ENCODE measurements around the gene HLA-DQA2.
"Not testable (repeated sequence)": the region's sequence is repeated elsewhere in the genome, so short reads cannot be mapped to it uniquely, and the experiment has no call there.

Gene HLA-DQA2

GRCh38 chr6:32782923-32783322 lies 41.7 kb downstream of the HLA-DQA2 start:
- H3K9me3 ChIP-seq (ENCODE audit: control insufficient read depth, insufficient read depth, low read depth, low read length); POLR2A ChIA-PET; H3K27ac ChIP-seq (ENCODE audit: extremely low read depth, low read depth, low read length); H3K36me3 ChIP-seq (ENCODE audit: control insufficient read depth in 2 of 2, insufficient read depth in 1 of 2, low read length in 2 of 2); H3K4me3 ChIP-seq (ENCODE audit: low read depth, low read length); H3K4me1 ChIP-seq (ENCODE audit: control insufficient read depth, insufficient read depth, low read length): not testable (repeated sequence)
- peak; percentile 83 for TF ChIP-seq SETDB1 (IDR thresholded peaks at IDR 0.05; ENCODE audit: insufficient read length, low read length)
- peak; percentile 80 for TF ChIP-seq ZNF529 (tag by site-specific recombination; IDR thresholded peaks at IDR 0.05; ENCODE audit: insufficient replicate concordance)
- 0 out of 2 replicates have a peak, but pooled peaks have one; percentile 27 for TF ChIP-seq ZNF558 (tag by site-specific recombination; IDR thresholded peaks at IDR 0.05)
- CTCF ChIA-PET = interaction anchor here (0.6 to 11.3 kb wide), 4 partner anchors 9 to 367 kb away, joined by 3 to 179 read pairs (median 6); no protein-coding TSS in a partner anchor

- TF ChIP-seq ZNF501 (tag by site-specific recombination; IDR thresholded peaks at IDR 0.05) (no peak), ZNF394 (tag by site-specific recombination; IDR thresholded peaks at IDR 0.05; ENCODE audit: borderline replicate concordance) (0 out of 2 replicates have a peak, but pooled peaks have one; percentile 27), ZNF585B (tag by site-specific recombination; IDR thresholded peaks at IDR 0.05) (no peak), ZNF660 (tag by site-specific recombination; IDR thresholded peaks at IDR 0.05) (peak; percentile 44; the same call in 1 of the 2 replicates), ZNF280C (tag by site-specific recombination; IDR thresholded peaks at IDR 0.05) (no peak), TRIM28 (IDR thresholded peaks at IDR 0.05; ENCODE audit: borderline replicate concordance, low read length) (peak; percentile 69; the same call in 1 of the 2 replicates), ZNF654 (tag by site-specific recombination; IDR thresholded peaks at IDR 0.05; ENCODE audit: low read depth) (peak; percentile 95), ZBTB48 (tag by site-specific recombination; IDR thresholded peaks at IDR 0.05) (peak; percentile 99), PRDM1 (tag by site-specific recombination; IDR thresholded peaks at IDR 0.05) (0 out of 2 replicates have a peak, but pooled peaks have one; percentile 21), ZNF561 (tag by site-specific recombination; IDR thresholded peaks at IDR 0.05; ENCODE audit: borderline replicate concordance) (0 out of 2 replicates have a peak, but pooled peaks have one; percentile 32), ZSCAN30 (tag by site-specific recombination; IDR thresholded peaks at IDR 0.05) (0 out of 2 replicates have a peak, but pooled peaks have one; percentile 17)
- TF ChIP-seq, protein P1, sequence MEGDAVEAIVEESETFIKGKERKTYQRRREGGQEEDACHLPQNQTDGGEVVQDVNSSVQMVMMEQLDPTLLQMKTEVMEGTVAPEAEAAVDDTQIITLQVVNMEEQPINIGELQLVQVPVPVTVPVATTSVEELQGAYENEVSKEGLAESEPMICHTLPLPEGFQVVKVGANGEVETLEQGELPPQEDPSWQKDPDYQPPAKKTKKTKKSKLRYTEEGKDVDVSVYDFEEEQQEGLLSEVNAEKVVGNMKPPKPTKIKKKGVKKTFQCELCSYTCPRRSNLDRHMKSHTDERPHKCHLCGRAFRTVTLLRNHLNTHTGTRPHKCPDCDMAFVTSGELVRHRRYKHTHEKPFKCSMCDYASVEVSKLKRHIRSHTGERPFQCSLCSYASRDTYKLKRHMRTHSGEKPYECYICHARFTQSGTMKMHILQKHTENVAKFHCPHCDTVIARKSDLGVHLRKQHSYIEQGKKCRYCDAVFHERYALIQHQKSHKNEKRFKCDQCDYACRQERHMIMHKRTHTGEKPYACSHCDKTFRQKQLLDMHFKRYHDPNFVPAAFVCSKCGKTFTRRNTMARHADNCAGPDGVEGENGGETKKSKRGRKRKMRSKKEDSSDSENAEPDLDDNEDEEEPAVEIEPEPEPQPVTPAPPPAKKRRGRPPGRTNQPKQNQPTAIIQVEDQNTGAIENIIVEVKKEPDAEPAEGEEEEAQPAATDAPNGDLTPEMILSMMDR (tag by site-specific recombination; IDR thresholded peaks at IDR 0.05) = peak; percentile 41; the same call in 1 of the 2 replicates
- ChIA-PET CTCF (interaction anchor here (0.5 to 11.3 kb wide), 58 partner anchors 9 to 738 kb away, joined by 3 to 179 read pairs (median 4); partner anchors contain the start of genes HLA-DMA, HLA-DQA1, HLA-DQB1 and TAP2), POLR2A (no interaction called here)
- Histone ChIP-seq H3K27ac (ENCODE audit: extremely low read depth, low read depth, low read length) (no peak overlapping the region), H3K9me3 (ENCODE audit: control insufficient read depth, insufficient read depth, low read depth, low read length) (no peaks in the 10 kb centered on the region), H3K4me1 (ENCODE audit: control insufficient read depth, insufficient read depth, low read length) (no peaks in the 10 kb centered on the region), H3K4me3 (ENCODE audit: low read depth, low read length) (no peak overlapping the region), H3K36me3 (ENCODE audit: control insufficient read depth in 2 of 2, insufficient read depth in 1 of 2, low read length in 2 of 2) (no peaks in the 10 kb centered on the region)
These were observed 44.8 kb downstream of the HLA-DQA2 start for GRCh38 chr6:32785781-32786533.

GRCh38 chr6:32790306-32790705 lies 49.1 kb downstream of the HLA-DQA2 start:
- CTCF ChIA-PET = interaction anchor here (0.8 to 11.3 kb wide), 4 partner anchors 23 to 374 kb away, joined by 3 to 179 read pairs (median 49); no protein-coding TSS in a partner anchor
- Histone ChIP-seq H3K27ac (ENCODE audit: extremely low read depth, low read depth, low read length) (no peak overlapping the region), H3K9me3 (ENCODE audit: control insufficient read depth, insufficient read depth, low read depth, low read length) (no peaks in the 10 kb centered on the region), H3K4me3 (ENCODE audit: low read depth, low read length) (no peak overlapping the region), H3K4me1 (ENCODE audit: control insufficient read depth, insufficient read depth, low read length) (no peaks in the 10 kb centered on the region), H3K36me3 (ENCODE audit: control insufficient read depth in 2 of 2, insufficient read depth in 1 of 2, low read length in 2 of 2) (no peaks in the 10 kb centered on the region)
- POLR2A ChIA-PET = no interaction called here
- TF ChIP-seq ZNF335 (tag by site-specific recombination; conservative IDR thresholded peaks at IDR 0.05) (no peak), ZBTB7A (tag by site-specific recombination; IDR thresholded peaks at IDR 0.05; ENCODE audit: low read depth) (no peak), BCL11A (tag by site-specific recombination; IDR thresholded peaks at IDR 0.05; ENCODE audit: low read depth) (no peak), GLIS2 (tag by site-specific recombination; IDR thresholded peaks at IDR 0.05) (no peak), ZNF658 (tag by site-specific recombination; IDR thresholded peaks at IDR 0.05) (no peak), ZEB2 (tag by site-specific recombination; IDR thresholded peaks at IDR 0.05) (no peak), MYNN (tag by site-specific recombination; IDR thresholded peaks at IDR 0.05; ENCODE audit: borderline replicate concordance) (no peak), ZNF560 (tag by site-specific recombination; IDR thresholded peaks at IDR 0.05; ENCODE audit: borderline replicate concordance) (no peak)
- TF ChIP-seq, protein P2, sequence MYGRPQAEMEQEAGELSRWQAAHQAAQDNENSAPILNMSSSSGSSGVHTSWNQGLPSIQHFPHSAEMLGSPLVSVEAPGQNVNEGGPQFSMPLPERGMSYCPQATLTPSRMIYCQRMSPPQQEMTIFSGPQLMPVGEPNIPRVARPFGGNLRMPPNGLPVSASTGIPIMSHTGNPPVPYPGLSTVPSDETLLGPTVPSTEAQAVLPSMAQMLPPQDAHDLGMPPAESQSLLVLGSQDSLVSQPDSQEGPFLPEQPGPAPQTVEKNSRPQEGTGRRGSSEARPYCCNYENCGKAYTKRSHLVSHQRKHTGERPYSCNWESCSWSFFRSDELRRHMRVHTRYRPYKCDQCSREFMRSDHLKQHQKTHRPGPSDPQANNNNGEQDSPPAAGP (tag by site-specific recombination; IDR thresholded peaks at IDR 0.05) = no peak
- TF ChIP-seq, protein P1 (tag by site-specific recombination; IDR thresholded peaks at IDR 0.05) = no peak

Data from HEK293 (cell line).